Osteoblast (primary cell): ENCODE results near the gene CCDC28B. TPM values are rescaled to one million over a fixed set of nuclear protein-coding genes. Genes with fewer than 3 reads are reported as not detected.
A peak's percentile ranks its signal among the peaks of the same experiment; 100 is the strongest.

Experiments used
- DNase-seq: peaks from one replicate; pipeline ENCODE4 v3.0.0; 2011; ENCODE audit warnings: low spot score, mixed read lengths; ENCODE audit not compliant: insufficient read length; ENCODE audit errors: missing footprints
- H2AFZ ChIP-seq: 2 replicates; pipeline ENCODE4 v1.6.0; 2011; ENCODE audit warnings: mild to moderate bottlenecking, low read length
- H3K27ac ChIP-seq: 2 replicates; pipeline ENCODE4 v1.5.1; 2011; ENCODE audit warnings: mild to moderate bottlenecking, low read depth, low read length, moderate library complexity
- H3K27me3 ChIP-seq: 2 replicates; pipeline ENCODE4 v1.6.0; 2012; ENCODE audit warnings: mild to moderate bottlenecking, control low read depth, inconsistent platforms, low read length, moderate library complexity; ENCODE audit not compliant: insufficient read depth
- H3K36me3 ChIP-seq: 2 replicates; pipeline ENCODE4 v1.5.1; 2011; ENCODE audit warnings: mild to moderate bottlenecking, low read length, control low read depth, moderate library complexity; ENCODE audit not compliant: insufficient read depth
- H3K4me1 ChIP-seq: 2 replicates; pipeline ENCODE4 v1.5.1; 2011; ENCODE audit warnings: mild to moderate bottlenecking, low read length, control low read depth, moderate library complexity; ENCODE audit not compliant: insufficient read depth
- H3K4me2 ChIP-seq: 2 replicates; pipeline ENCODE4 v1.6.0; 2011; ENCODE audit warnings: mild to moderate bottlenecking, low read length; ENCODE audit not compliant: insufficient read depth
- H3K4me3 ChIP-seq: fragments of 200-600 bp; sonication (generic); 3 replicates; pipeline ENCODE4 v1.5.1; 2012; ENCODE audit warnings: mild to moderate bottlenecking, low read length, inconsistent platforms; ENCODE audit not compliant: insufficient read depth
- H3K79me2 ChIP-seq: 2 replicates; pipeline ENCODE4 v1.6.0; 2012; ENCODE audit warnings: mild to moderate bottlenecking, low read length, control low read depth, inconsistent platforms; ENCODE audit not compliant: insufficient read depth
- H3K9me3 ChIP-seq: 2 replicates; pipeline ENCODE4 v1.5.1; 2011; ENCODE audit warnings: low read depth, low read length, control low read depth
- H4K20me1 ChIP-seq: 2 replicates; pipeline ENCODE4 v1.6.0; 2012; ENCODE audit warnings: mild to moderate bottlenecking, low read length, control low read depth; ENCODE audit not compliant: insufficient read depth
- CTCF ChIP-seq: IDR thresholded peaks from 2 replicates; pipeline ENCODE4 v1.5.1; 2011; ENCODE audit warnings: mild to moderate bottlenecking, low read depth, low read length, moderate library complexity; ENCODE audit errors: extremely low read depth
- total RNA-seq: library from RNA; depleted of rRNA; stranded (reverse); fragments of >200 nt; gene quantifications from 2 replicates; pipeline ENCODE4 v1.2.3, GENCODE V29; 2012

Gene CCDC28B
- total RNA-seq, 1 donor, result 8.0 TPM

GRCh38 chr1:32219022-32219421 is 18.6 kb downstream of the CCDC28B start:
- peaks cover 2% of the 10 kb centered on the region for H4K20me1 ChIP-seq
- peaks cover 45% of the 10 kb centered on the region for H3K79me2 ChIP-seq
- H3K4me3 ChIP-seq, result no peak overlapping the region
- no peak for DNase-seq
- H3K27me3 ChIP-seq, result no peaks in the 10 kb centered on the region
- no peak overlapping the region for H3K4me2 ChIP-seq
- no peak overlapping the region for H2AFZ ChIP-seq
- H3K9me3 ChIP-seq, result no peaks in the 10 kb centered on the region
- peaks cover 49% of the 10 kb centered on the region for H3K36me3 ChIP-seq
- no peak overlapping the region for H3K27ac ChIP-seq
- TF ChIP-seq CTCF, result no peak
- H3K4me1 ChIP-seq, result peaks cover 28% of the 10 kb centered on the region

GRCh38 chr1:32220746-32221580 is 20.6 kb downstream of the CCDC28B start:
- peak; percentile 22 for DNase-seq
- Histone ChIP-seq H3K4me2 (peak overlapping the region; percentile 100), H3K27ac (peak overlapping the region; percentile 100), H3K4me1 (peaks cover 29% of the 10 kb centered on the region), H2AFZ (peak overlapping the region; percentile 20), H3K9me3 (no peaks in the 10 kb centered on the region), H3K27me3 (no peaks in the 10 kb centered on the region), H3K36me3 (peaks cover 43% of the 10 kb centered on the region), H3K79me2 (peaks cover 53% of the 10 kb centered on the region), H3K4me3 (peak overlapping the region; percentile 100), H4K20me1 (no peaks in the 10 kb centered on the region)
- no peak for TF ChIP-seq CTCF

GRCh38 chr1:32221581-32221979 is 21.2 kb downstream of the CCDC28B start:
- Histone ChIP-seq H3K27me3 (no peaks in the 10 kb centered on the region), H3K27ac (peak overlapping the region; percentile 100), H3K4me3 (peak overlapping the region; percentile 100), H3K79me2 (peaks cover 53% of the 10 kb centered on the region), H3K36me3 (peaks cover 41% of the 10 kb centered on the region), H2AFZ (peak overlapping the region; percentile 20), H4K20me1 (no peaks in the 10 kb centered on the region), H3K4me1 (peaks cover 29% of the 10 kb centered on the region), H3K9me3 (no peaks in the 10 kb centered on the region), H3K4me2 (peak overlapping the region; percentile 100)
- no peak for TF ChIP-seq CTCF
- DNase-seq, result peak; percentile 80

- peak within 1 kb of the TSS; percentile 100 for H3K4me2 ChIP-seq
- peak within 1 kb of the TSS; percentile 100 for H3K4me3 ChIP-seq
- H3K79me2 ChIP-seq, result peaks cover 53% of the 10 kb centered on the region
- H3K4me1 ChIP-seq, result peaks cover 29% of the 10 kb centered on the region
- H3K27ac ChIP-seq, result peak within 1 kb of the TSS; percentile 100
- TF ChIP-seq CTCF, result no peak
- no peaks in the 10 kb centered on the region for H3K9me3 ChIP-seq
- peak within 1 kb of the TSS; percentile 98 for H2AFZ ChIP-seq
- no peaks in the 10 kb centered on the region for H3K27me3 ChIP-seq
- H3K36me3 ChIP-seq, result peaks cover 40% of the 10 kb centered on the region
- H4K20me1 ChIP-seq, result no peaks in the 10 kb centered on the region
- DNase-seq, result peak; percentile 95
These were observed 21.8 kb downstream of the CCDC28B start, which contains the start of the genes EIF3I and TMEM234 for GRCh38 chr1:32221980-32222755. Gene EIF3I (plus strand): TSS chr1:32222407. CDS start chr1:32222442, 35 bp downstream. Gene TMEM234 (minus strand): TSS chr1:32222353. CDS start chr1:32222322, 31 bp downstream.
